Measurements from ENCODE around the gene RBM18.

GRCh38 chr9:122216138-122216797 is 48.4 kb downstream of the RBM18 start:
- TF ChIP-seq CTCF (IDR thresholded peaks at IDR 0.05; ENCODE audit: insufficient read depth, low read length, poor library complexity, severe bottlenecking): no peak
- TF ChIP-seq EZH2phosphoT487 (conservative IDR thresholded peaks at IDR 0.05; ENCODE audit: low read length): no peak

All from SU-DHL-6 (cell line).